ENCODE results near the gene TAPBP.
A peak's percentile ranks its signal among the peaks of the same experiment; 100 is the strongest.

TAPBP gene

DNA sequence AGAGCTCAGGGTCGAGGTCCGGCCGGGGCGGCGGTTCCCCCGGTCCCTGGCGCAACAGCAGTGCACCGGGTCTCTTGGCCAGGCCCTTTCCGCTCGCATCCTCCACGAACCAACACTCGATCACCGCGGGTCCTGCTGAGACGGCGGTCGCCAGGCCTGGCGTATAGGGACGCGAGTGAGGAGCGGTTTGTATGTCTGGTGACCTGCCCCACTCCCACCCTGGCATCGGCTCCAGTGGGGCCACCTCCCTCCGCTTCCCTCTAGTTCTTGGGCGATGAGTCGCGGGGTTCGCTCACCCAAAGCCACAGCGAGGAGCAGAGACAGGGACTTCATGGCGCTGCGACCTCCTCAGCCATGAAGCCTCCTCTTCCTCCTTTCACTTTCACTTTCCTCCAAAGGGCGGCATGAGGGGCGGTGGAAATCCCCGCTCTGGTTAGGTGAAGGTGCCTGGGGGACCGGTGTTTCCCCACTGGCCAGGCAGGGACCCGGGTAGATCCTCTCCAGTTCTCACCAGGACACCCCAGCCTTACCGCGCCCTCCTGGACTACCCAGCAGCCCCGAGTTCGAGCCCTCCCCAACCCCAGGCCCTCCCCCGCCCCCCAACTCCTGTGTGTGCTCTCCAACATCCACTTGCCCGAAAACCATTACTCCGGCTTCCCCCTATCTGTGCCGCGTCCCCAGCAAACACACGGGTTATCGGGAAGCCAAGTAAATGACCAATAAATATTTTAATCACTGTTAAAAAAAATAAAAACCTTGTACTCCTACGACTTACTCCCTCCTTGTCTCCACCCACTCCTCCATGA lies at the start of gene TAPBP:
TSS of gene TAPBP (minus strand) at position 370 of the 806 bp plus-strand sequence. CDS start at position 333, 37 bp downstream.
- TF ChIP-seq, protein P1, sequence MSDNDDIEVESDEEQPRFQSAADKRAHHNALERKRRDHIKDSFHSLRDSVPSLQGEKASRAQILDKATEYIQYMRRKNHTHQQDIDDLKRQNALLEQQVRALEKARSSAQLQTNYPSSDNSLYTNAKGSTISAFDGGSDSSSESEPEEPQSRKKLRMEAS (IDR thresholded peaks at IDR 0.05): no peak
- TF ChIP-seq CEBPB (IDR thresholded peaks at IDR 0.05): no peak
- no peak for TF ChIP-seq EGR1 (IDR thresholded peaks at IDR 0.05)
- TF ChIP-seq TEAD4 (IDR thresholded peaks at IDR 0.05): no peak
- TF ChIP-seq ZBTB7A (IDR thresholded peaks at IDR 0.05; ENCODE audit: low read depth): no peak
- TF ChIP-seq, protein P2, sequence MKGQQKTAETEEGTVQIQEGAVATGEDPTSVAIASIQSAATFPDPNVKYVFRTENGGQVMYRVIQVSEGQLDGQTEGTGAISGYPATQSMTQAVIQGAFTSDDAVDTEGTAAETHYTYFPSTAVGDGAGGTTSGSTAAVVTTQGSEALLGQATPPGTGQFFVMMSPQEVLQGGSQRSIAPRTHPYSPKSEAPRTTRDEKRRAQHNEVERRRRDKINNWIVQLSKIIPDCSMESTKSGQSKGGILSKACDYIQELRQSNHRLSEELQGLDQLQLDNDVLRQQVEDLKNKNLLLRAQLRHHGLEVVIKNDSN (IDR thresholded peaks at IDR 0.05): no peak
- no peak for TF ChIP-seq TCF12 (IDR thresholded peaks at IDR 0.05; ENCODE audit: low read depth)
- TF ChIP-seq EP300 (IDR thresholded peaks at IDR 0.05; ENCODE audit: borderline replicate concordance): no peak
- TF ChIP-seq TAF1 (IDR thresholded peaks at IDR 0.05; ENCODE audit: low read depth): no peak
- TF ChIP-seq CREB1 (IDR thresholded peaks at IDR 0.05; ENCODE audit: low read depth): no peak
- no peak for TF ChIP-seq NFIC (IDR thresholded peaks at IDR 0.05)

DNA sequence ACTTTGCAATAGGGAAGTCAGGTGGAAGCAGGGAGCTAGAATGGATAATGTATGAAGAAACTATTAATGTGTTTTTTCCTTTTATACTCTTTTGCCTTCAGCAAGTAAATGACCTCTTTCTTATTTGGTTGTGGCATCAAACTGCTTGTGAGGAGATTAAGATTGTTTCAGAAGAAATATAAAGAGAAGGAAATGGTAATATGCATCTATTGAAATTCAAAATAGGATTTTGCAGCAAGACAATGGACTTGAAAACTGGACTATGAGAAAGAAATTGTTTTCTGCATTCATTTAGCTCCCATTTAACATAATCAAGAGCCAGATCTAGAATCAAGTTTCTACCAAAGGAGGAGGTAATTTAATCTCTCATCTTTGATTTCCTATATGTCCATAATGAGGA lies 45.5 kb upstream of the TAPBP start:
- TF ChIP-seq ZBTB7A (IDR thresholded peaks at IDR 0.05; ENCODE audit: low read depth): no peak
- TF ChIP-seq FOXM1 (IDR thresholded peaks at IDR 0.05; ENCODE audit: borderline replicate concordance, low read depth): no peak
- TF ChIP-seq, protein P2 (IDR thresholded peaks at IDR 0.05): no peak
- TF ChIP-seq NFIC (IDR thresholded peaks at IDR 0.05): no peak
- TF ChIP-seq TAF1 (IDR thresholded peaks at IDR 0.05; ENCODE audit: low read depth): no peak

DNA sequence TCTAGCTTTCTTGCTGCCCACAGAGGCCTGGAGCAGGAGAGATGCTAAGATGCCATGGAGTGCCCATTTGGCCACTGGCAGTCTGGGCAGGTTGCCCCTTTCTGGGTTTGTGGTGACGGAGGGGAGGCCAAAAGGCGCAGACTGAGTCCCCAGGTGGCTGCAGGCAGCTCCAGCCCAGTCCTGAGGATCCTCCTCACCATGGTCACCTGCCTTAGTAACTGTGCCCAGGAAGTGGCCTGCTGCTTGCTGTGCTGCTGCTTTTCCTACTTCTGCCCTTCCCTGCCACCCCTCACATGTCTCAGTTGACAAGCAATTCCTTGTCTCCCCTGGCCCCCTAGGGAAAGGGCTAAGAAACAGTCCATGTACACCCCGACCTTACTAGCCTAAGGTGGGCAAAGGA lies 42.4 kb upstream of the TAPBP start:
- TF ChIP-seq TCF12 (IDR thresholded peaks at IDR 0.05; ENCODE audit: low read depth): no peak
- no peak for TF ChIP-seq RAD21 (IDR thresholded peaks at IDR 0.05; ENCODE audit: low read depth)
- no peak for TF ChIP-seq TAF1 (IDR thresholded peaks at IDR 0.05; ENCODE audit: low read depth)
- no peak for TF ChIP-seq ZBTB7A (IDR thresholded peaks at IDR 0.05; ENCODE audit: low read depth)
- TF ChIP-seq YY1 (IDR thresholded peaks at IDR 0.05; ENCODE audit: low read depth): no peak

DNA sequence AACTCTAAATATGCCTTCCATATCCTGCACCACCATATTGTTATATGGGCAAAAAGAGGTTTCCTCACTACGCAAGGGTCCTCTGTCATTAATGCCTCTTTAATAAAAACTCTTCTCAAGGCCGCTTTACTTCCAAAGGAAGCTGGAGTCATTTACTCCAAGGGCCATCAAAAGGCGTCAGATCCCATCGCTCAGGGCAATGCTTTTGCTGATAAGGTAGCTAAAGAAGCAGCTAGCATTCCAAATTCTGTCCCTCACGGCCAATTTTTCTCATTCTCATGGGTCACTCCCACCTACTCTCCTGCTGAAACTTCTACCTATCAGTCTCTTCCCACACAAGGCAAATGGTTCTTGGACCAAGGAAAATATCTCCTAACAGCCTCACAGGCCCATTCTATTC lies 33.9 kb upstream of the TAPBP start:
- TF ChIP-seq CEBPB (IDR thresholded peaks at IDR 0.05) (no peak), RAD21 (IDR thresholded peaks at IDR 0.05; ENCODE audit: low read depth) (no peak), NFIC (IDR thresholded peaks at IDR 0.05) (no peak), TEAD4 (IDR thresholded peaks at IDR 0.05) (no peak), TAF1 (IDR thresholded peaks at IDR 0.05; ENCODE audit: low read depth) (no peak), TCF12 (IDR thresholded peaks at IDR 0.05; ENCODE audit: low read depth) (no peak), EP300 (IDR thresholded peaks at IDR 0.05; ENCODE audit: borderline replicate concordance) (no peak), EGR1 (IDR thresholded peaks at IDR 0.05) (no peak), CREB1 (IDR thresholded peaks at IDR 0.05; ENCODE audit: low read depth) (no peak), YY1 (IDR thresholded peaks at IDR 0.05; ENCODE audit: low read depth) (no peak), ZBTB7A (IDR thresholded peaks at IDR 0.05; ENCODE audit: low read depth) (no peak), FOXM1 (IDR thresholded peaks at IDR 0.05; ENCODE audit: borderline replicate concordance, low read depth) (no peak)
- TF ChIP-seq, protein P2 (IDR thresholded peaks at IDR 0.05): no peak
- TF ChIP-seq, protein P1 (IDR thresholded peaks at IDR 0.05): no peak
- TF ChIP-seq, protein P3, sequence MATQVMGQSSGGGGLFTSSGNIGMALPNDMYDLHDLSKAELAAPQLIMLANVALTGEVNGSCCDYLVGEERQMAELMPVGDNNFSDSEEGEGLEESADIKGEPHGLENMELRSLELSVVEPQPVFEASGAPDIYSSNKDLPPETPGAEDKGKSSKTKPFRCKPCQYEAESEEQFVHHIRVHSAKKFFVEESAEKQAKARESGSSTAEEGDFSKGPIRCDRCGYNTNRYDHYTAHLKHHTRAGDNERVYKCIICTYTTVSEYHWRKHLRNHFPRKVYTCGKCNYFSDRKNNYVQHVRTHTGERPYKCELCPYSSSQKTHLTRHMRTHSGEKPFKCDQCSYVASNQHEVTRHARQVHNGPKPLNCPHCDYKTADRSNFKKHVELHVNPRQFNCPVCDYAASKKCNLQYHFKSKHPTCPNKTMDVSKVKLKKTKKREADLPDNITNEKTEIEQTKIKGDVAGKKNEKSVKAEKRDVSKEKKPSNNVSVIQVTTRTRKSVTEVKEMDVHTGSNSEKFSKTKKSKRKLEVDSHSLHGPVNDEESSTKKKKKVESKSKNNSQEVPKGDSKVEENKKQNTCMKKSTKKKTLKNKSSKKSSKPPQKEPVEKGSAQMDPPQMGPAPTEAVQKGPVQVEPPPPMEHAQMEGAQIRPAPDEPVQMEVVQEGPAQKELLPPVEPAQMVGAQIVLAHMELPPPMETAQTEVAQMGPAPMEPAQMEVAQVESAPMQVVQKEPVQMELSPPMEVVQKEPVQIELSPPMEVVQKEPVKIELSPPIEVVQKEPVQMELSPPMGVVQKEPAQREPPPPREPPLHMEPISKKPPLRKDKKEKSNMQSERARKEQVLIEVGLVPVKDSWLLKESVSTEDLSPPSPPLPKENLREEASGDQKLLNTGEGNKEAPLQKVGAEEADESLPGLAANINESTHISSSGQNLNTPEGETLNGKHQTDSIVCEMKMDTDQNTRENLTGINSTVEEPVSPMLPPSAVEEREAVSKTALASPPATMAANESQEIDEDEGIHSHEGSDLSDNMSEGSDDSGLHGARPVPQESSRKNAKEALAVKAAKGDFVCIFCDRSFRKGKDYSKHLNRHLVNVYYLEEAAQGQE (IDR thresholded peaks at IDR 0.05; ENCODE audit: low read depth): no peak

DNA sequence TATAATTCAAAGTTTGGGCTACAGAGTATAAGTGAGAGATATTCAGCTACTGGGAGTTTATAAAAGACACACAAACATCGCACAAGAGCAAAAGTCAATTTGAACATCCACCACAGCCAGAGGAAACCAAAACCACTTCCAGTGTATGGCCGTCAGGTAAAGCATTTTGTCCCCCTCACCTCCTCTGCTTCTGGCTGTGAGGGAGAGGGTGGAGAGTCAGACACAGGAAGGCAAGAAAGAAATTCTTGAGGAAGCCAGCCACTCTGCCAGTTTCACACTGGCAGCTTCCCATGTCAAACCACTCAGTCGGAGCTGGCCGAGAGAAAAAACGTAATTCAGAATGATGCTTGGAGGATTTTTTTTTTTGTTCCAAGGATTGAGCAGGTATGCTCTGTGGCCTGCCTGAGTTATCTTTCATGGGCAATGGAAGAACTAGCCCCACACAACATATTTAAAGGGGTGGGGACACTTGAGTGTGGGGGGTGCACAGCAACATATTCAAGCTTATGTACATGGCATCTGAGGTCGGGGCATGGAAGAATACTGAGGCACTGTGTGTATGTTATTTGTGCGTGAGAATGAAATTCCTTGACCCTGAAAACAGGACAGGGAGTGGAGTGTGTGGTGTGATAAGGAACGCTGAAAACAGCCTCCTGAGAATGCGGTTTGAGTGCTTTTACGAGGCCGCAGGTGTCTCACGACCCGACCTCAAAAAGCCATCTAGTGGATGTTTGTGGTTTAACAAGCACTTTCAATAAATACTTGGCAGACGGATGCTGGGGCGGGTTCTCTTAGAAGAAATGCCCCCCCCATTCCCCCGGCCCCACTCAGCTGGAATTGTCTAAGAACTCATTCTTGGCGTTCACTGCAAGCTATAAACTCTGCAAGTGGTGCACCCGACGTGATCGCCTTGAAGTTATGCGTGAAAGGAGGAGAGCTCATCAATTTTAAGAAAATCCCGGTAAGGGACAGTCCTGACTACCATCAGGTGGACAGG lies 31.1 kb upstream of the TAPBP start:
- TF ChIP-seq NFIC (IDR thresholded peaks at IDR 0.05) (peak; percentile 58), TAF1 (IDR thresholded peaks at IDR 0.05; ENCODE audit: low read depth) (no peak), TEAD4 (IDR thresholded peaks at IDR 0.05) (peak; percentile 58; the same call in 1 of the 2 replicates), RAD21 (IDR thresholded peaks at IDR 0.05; ENCODE audit: low read depth) (peak; percentile 60), ZBTB7A (IDR thresholded peaks at IDR 0.05; ENCODE audit: low read depth) (no peak), TCF12 (IDR thresholded peaks at IDR 0.05; ENCODE audit: low read depth) (0 out of 2 replicates have a peak, but pooled peaks have one; percentile 22), YY1 (IDR thresholded peaks at IDR 0.05; ENCODE audit: low read depth) (no peak), EP300 (IDR thresholded peaks at IDR 0.05; ENCODE audit: borderline replicate concordance) (no peak)
- TF ChIP-seq, protein P2 (IDR thresholded peaks at IDR 0.05): no peak
- TF ChIP-seq, protein P1 (IDR thresholded peaks at IDR 0.05): no peak
- TF ChIP-seq, protein P3 (IDR thresholded peaks at IDR 0.05; ENCODE audit: low read depth): no peak
